ENCODE results near the gene AXIN1.

Gene AXIN1

DNA sequence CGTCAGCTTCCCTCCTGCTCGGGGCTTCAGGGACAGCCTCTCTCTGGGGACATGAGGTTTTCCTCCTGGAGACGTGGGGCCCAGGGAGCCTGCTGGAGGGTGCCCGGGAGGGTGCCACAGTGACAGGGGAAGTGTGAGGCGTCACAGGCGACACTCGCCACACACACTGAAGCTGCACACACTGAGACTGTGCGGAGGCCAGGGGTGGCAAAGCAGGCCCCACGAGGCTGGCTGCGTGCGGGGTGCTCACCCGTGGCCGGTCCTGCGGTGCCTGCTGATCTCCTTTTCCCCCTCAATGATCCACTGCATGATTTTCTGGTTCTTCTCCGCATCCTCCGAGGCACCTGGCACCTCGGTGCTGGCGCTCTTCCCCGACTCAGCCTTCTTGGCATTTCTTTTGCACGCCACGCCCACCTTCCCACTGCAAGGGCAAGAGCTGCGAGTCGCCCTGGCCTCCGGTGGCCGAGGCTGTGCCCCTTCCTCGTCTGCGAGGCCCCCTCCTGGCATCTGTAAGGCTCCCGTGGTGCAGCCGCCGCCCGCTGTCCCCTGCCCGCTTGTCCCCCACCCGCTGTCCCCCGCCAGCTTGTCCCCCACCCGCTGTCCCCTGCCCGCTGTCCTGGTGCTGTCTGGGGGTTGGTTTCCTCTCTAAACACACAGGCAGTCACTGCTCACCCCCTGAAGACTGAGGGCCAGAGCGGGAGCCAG lies 55.6 kb downstream of the AXIN1 start:
- DNase-seq: no peak

DNA sequence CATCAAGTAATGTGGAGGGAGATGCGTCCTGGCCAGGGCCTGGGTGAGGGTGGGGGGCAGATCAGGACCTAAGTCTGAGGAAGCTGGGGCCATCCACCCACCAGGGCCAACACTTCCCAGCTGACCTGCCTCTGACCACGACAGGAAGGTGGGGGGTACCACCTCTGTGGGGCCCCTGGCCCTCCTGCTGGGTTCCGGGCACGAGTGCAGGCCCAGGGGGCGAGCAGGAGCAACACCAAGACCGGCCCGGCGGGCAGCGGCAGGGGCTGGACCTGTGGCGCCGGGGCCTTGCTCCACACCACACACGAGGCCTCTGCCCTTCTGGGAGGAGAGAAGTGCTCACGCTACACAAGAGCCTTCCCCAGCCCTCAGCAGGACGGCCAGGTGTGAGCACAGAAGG lies 56.2 kb downstream of the AXIN1 start:
- DNase-seq: no peak

DNA sequence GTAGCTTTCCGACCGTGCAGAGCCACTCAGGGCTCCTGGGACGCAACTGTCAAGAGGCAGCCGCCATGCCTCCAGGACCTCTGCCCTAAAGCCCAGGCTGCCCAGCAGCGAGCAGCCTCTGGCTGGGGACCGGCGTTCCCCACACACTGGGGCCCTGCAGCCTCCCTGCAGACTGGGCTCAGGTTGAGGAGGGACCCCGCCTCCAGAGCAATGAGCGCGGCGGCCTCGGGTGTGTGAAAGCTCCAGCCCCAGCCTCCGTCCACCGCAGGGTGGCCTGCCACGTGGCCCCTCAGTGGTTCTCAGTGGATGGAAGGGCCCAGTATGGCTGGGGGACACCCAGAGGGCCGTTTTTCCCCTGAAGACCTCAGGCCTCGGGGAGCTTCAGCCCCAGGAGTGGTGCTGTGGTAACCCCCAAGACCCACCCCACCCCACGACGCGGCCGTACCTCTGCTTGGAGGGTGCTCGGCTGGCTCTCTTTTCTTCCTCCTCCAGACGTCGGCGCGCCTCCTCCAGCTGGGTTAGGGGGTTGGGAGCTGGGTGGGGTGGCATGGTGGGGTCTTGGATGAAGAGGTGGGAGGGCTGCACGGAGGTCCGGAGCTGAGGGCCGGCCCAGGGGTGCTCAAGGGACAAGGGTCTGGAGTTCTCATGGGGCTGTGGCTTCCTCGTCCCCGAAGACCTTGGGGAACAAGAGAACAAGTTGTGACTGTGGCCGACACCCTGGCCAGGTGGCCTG lies 59.3 kb downstream of the AXIN1 start:
- DNase-seq: no peak

DNA sequence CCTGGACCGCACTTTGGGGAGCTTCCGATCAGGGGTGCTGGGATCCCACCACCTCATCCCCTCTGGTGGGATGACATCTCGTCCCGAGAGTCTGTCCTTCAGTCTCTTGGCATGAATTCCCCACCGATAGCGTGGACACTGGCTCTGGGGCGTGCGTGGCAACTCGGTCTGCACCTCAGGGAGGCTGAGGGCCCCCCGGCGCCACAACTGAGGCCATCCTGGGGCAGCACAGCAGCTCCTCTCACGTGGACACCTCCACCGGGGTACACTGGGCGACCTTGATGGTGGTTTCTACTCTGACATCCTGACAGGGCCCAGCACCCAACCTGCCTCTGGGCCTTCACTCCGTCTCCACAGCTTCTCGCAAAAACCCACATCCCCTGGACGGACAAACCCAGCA lies 61.0 kb downstream of the AXIN1 start:
- DNase-seq: no peak

DNA sequence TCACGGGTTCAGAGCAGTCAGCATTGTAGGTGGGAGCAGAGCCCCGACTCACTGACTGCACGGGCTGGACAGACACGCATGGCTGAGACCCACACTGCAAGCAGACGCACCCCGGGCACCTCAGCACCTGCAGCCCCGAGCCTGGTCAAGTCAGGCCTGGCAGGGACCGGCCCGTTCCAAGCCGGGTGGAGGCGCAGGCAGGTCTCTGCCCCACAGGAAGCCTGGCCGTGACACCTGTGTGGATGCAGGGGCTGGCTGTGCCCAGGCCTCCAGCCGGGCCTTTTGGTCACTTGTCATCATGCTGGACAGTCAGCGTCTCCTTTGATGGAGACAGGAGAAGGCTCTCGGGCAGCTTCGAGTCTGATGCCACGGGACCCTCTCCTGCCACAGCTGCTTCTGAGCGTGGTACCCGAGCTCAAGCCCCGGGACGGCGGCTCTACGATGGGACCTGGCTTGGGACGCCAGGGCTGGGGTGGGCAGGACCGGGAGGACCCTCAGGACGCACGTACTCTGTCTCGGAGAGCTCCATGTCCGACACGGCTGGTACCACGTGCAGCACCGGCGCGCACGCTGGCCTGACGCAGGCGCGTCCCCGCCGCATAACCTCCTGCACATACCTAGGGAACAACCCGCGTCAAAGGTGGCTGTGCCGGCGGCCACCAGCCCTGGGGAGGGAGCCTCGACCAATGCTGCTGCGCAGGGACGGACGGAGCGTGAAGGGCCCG lies 61.7 kb downstream of the AXIN1 start:
- no peak for DNase-seq

DNA sequence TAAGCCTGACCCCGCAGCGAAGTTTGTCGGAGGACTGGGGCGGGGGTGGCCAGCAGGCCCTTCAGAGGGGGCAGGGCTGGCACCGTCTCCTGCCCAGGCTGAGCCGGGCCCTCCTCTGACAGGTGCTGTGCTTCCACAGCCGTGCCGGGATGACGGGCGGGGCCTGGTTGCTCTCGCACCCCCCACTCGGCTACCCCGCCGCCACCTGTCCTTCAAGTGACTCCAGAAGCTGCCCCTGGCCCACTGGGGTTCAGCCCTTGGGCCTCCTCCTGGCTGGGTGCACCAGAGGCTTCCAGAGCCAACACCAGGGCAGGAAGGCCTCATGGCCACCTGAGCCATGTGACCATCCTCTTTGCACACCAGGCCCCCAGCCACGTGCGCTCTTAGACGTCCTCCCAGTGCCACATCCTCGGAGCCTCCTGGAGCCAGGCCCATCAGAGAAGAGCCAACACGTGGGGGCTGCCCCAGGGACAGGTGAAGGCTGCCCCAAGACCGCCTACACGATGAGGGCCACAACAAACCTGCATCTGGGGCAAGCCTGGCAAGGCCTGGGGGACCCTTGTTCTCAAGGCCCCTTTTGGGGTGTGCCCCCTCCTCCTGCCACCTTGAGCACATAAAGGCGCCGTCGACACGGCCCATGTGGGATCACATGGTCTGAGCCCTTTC lies 62.4 kb downstream of the AXIN1 start:
- DNase-seq: no peak

DNA sequence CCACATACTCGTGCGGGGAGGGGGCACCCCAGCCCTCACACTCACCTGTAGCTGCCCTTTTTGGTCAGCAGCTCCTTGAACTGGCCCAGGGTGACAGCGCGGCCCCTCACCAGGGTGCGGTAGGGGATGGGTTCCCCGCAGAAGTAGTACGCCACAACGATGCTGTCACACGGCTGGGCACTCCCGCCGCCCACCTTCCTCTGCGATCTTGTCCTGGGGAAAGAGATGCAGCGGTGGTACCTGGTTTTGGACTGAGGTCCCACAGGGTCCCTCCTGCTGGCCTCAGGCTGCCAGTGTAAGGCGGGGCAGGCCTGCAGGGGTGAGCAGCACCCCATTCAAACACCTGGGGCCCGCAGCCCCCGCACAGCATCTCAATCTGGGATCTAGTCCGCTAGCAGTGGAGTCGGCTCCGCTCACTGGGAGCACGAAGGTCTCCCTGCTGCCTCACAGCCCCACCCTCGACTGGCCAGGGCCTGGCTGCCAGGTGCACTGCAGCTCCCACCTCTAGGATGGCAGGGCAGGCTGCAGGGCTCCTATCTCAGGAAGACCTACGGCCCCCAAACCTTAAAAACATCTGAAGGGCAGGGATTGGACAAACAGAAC lies 63.0 kb downstream of the AXIN1 start:
- DNase-seq: no peak

DNA sequence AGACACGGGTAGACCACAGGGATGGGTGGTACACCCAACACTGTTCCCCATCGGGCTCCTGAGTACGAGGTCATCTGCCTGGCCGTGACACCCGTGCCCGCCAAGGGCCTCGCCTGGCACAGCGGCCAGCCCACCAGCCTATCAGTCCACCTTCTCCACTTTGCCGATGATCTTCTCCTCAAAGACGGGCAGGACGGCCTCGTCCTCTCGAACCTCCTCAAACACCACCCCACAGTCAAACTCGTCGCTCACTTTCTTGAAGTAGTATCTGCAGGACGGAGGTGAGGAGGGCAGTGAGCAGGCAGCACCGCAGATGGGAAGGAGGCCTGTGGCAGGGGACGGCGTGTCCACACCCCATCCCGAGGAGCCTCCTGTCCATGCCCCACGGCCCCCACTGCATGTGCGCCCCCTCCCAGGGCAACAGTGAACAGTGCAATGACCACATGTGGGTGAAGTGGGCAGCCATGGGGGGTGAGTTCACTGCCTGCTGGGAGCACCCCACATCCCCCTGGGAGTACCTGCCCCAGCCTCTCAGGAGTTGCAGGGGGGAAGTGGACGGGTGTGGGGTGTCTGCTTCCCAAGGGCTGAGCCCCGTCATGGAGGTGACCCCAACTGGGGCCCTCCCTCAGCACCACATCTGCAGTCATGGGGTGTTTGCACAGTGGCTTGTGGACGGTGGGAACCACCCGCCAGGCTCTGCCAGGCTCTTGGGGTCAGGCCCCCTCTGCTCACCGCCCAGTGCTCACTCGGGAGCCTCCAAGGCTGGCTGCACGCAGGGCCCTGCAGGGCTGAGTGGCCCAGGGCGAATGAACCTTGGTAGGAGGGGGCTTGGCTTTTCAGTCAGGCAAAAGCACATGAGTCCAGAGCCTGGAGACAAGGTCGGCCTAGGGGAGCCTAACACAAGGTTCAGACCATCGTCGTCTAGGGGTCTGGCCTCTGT lies 64.3 kb downstream of the AXIN1 start:
- no peak for DNase-seq

DNA sequence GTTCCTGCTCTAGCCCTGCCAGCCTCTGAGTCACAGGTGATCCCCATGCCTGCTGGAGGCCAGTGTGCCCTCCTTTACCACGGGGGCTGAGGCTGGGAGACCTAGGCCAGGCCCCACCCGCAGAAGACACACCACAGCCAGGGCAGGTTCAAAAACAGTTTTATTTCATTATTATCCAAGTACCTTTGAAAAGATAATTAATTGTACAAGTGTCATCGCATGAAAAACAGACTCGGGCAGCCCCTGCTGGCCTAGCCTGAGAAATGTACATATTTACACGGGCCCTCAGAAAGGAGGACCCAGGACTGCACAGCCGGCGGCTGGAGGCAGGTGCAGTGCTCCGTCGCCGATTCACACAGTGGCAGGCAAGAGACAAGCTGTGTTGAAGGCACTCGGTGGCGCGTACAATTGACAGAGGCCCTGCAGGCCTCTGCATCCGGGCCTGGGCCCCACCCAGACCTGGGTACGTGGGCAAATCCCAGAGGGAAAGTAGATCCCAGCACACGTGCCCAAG lies 65.2 kb downstream of the AXIN1 start:
- no peak for DNase-seq

DNA sequence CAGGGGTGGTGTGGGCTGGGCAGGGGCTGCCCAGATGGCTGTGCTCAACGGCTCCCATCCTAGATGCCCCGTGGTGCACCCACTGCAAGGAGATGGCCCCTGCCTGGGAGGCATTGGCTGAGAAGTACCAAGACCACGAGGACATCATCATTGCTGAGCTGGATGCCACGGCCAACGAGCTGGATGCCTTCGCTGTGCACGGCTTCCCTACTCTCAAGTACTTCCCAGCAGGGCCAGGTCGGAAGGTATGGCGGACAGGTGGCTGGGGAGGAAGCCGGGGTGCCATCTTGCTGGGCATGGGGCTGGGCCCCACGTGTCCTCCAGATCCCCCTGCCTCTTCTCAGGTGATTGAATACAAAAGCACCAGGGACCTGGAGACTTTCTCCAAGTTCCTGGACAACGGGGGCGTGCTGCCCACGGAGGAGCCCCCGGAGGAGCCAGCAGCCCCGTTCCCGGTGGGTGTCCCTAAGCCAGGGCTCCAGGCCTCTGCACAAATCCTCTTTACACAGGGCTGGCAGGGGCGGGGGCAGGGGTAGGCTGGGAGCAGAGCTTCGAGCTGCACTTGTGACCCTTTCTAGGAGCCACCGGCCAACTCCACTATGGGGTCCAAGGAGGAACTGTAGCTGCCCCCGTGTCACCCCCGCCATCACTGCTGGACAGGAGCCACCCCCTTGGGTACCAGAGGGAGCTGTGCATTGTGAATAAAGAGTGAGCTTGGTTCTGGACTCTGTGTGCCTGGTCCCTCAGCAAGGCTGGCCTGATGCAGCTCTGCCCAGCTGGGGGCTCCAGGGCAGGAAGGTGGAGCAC lies 65.8 kb downstream of the AXIN1 start:
- DNase-seq: no peak

DNA sequence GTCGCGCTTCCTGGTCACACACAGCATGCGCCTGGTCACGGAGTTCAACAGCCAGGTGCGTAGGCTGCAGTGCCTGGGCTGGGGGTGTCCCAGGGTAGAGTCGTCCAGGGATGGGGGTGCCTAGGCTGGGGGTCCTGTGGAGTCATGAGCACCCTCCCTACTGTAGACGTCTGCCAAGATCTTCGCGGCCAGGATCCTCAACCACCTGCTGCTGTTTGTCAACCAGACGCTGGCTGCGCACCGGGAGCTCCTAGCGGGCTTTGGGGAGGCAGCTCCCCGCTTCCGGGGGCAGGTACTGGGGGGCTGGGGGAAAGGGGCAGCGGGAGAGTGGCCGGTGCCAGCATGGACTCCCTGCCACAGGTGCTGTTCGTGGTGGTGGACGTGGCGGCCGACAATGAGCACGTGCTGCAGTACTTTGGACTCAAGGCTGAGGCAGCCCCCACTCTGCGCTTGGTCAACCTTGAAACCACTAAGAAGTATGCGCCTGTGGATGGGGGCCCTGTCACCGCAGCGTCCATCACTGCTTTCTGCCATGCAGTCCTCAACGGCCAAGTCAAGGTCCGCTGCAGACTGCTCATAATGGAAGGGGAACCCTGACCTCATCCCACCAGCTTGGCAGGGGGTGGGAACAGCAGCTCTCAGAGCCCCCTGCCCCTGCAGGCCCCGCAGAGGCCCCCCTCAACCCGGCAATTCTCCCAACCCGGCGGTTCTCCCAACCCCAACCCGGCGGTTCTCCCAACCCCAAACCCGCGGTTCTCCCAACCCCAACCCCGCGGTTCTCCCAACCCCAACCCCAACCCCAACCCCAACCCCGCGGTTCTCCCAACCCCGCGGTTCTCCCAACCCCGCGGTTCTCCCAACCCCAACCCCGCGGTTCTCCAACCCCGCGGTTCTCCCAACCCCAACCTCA lies 67.1 kb downstream of the AXIN1 start:
- DNase-seq: no peak

DNA sequence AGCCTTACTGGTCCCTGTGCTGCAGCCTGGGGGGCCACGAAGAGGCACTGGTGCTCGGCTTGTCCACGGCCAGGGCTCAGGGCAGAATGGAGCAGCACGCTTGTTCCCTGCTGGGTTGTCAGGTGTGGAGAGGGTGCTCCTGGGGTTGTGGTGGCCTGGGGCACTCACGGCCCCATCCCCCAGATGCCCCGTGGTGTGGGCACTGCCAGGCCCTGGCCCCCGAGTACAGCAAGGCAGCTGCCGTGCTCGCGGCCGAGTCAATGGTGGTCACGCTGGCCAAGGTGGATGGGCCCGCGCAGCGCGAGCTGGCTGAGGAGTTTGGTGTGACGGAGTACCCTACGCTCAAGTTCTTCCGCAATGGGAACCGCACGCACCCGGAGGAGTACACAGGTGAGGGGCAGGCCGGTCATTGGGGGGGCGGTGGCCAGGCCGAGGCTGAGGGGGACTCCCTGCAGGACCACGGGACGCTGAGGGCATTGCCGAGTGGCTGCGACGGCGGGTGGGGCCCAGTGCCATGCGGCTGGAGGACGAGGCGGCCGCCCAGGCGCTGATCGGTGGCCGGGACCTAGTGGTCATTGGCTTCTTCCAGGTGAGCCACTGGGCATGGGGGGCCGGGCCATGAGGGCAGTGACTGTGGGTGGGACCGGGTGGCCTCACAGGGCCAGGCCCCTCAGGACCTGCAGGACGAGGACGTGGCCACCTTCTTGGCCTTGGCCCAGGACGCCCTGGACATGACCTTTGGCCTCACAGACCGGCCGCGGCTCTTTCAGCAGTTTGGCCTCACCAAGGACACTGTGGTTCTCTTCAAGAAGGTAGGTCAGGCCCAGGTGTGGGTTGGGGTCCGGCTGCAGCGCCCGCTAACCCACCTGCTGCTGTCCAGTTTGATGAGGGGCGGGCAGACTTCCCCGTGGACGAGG lies 68.1 kb downstream of the AXIN1 start:
- DNase-seq: no peak

DNA sequence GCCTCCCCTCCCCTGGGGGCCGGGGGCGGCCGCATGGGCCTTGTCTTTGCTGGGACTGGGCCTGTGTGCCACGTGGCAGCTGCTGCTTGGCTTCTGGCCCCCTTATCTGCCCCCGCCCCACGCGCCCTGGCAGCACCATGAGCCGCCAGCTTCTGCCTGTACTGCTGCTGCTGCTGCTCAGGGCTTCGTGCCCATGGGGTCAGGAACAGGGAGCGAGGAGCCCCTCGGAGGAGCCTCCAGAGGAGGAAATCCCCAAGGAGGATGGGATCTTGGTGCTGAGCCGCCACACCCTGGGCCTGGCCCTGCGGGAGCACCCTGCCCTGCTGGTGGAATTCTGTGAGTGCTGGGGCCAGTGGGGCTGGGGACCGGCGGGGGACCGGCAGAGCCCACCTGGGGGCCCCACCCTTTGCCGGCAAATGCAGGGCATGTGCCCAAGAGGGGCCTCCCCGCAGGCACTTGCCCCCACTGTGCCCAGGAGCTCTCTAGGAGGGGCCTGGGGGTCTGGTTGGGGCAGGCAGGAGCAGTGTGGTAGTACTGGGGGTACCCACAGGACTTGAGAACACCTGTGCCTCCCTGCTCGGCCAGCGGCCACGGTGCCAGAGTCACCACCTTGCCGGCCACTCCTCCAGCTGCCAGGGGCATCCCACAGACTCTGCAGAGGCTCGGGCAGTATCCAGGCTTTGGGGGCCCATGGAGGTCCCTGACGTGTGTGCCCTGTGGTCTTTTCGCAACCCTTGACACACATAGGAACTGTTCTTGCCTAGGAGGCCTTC lies 69.3 kb downstream of the AXIN1 start, which contains the start of gene PDIA2:
PDIA2 (plus strand) TSS at position 132 of the 773 bp plus-strand sequence; CDS start at position 138, 6 bp downstream.
- no peak for DNase-seq

DNA sequence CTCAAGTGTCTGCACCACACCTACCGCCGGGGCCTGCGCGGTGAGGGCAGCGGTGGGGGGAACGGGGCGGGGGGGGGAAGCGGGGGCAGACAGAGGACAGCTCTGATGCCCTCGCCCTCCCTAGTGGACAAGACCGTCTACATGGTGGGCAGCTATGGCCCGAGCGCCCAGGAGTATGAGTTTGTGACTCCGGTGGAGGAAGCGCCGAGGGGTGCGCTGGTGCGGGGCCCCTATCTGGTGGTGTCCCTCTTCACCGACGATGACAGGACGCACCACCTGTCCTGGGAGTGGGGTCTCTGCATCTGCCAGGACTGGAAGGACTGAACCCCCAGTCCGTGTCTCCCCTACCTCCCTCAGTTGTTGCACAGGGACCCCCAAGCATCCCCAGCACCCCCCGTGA lies 70.0 kb downstream of the AXIN1 start:
- no peak for DNase-seq

DNA sequence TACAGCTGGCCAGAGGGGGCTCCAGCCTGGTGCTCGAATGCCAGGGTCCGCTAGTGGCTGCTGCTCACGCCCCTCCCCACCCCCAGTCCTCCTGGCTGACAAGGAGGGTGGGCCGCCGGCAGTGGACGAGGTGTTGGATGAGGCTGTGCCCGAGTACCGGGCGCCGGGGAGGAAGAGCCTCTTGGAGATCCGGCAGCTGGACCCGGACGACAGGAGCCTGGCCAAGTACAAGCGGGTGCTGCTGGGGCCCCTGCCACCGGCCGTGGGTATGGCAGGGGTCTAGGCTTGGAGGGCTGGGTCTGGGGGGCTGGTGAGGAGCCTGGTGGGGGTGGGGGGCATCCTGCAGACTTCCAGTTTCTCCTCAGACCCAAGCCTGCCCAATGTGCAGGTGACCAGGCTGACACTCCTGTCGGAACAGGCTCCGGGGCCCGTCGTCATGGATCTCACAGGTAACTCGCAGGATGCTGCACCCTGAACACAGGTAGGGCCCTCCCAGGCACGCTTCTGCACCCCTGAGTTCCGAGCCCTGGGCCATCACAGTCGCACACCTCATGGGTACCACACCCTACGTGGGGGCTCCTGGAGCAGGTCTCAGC lies 70.8 kb downstream of the AXIN1 start:
- no peak for DNase-seq

DNA sequence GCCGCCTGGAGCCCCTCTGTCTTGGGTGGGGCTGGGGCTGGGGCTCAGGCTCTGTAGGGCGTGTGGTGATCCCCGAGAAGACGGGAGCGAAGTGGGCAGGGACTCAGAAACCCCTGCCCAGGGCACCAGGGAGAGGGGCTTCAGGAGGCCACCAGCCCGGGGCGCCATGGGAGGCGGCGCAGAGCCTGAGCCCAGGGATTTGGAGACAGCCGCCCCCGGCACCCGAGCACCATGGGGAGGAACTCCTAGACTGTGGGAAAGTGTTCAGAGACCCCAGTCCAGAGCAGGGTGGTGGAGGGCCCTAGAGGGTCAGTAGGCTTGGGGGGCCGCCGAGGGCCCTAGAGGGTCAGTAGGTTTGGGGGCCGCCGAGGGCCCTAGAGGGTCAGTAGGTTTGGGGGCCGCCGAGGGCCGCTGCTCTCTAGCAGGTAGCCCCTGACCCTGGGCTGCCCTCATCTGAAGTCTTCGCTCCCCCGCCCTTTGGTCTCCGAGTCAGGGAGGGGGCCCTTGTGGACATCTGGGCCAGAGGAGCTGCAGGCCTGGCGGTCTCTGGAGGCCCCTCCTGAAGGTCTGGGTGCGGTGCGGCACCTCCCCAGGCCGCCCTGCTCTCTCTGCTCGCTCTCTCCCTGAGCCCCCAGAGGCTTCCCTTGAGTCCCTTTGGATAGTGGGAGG lies 71.4 kb downstream of the AXIN1 start:
- no peak for DNase-seq

DNA sequence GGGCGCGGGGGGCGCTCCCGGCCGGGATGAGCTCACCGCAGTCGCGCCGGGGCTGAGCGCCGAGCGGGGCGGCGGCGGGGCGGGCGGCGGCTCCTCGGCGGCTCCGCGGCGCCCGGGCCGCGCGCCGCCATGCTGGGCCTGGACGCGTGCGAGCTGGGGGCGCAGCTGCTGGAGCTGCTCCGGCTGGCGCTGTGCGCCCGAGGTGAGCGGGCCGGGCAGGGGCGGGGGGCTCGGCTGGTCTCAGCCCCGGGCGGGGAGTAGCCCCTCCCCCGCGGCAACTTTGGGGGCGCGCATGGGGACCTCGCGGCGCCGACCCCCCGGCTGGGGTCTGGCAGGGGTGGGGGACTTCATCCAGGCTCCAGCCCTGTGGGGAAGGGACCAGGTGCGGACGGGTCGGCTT lies 72.0 kb downstream of the AXIN1 start, which contains the start of gene ARHGDIG:
ARHGDIG (plus strand) TSS at position 40 of the 400 bp plus-strand sequence; CDS start at position 130, 90 bp downstream.
- no peak for DNase-seq

All from KG1 (cell line).